LNCaP clone FGC (cell line): ENCODE results near the gene PACRGL.
"Not testable (repeated sequence)": the region's sequence is repeated elsewhere in the genome, so short reads cannot be mapped to it uniquely, and the experiment has no call there.

ENCODE experiments used
- DNase-seq: peaks from one replicate; pipeline ENCODE4 v3.0.0-alpha.2; 2011; ENCODE audit warnings: low read depth
- H3K4me3 ChIP-seq: 2 replicates; pipeline ENCODE4 v1.5.1; 2011; ENCODE audit warnings: mild to moderate bottlenecking, low read depth, low read length, control low read depth
- TF ChIP-seq, protein P1 (sequence below): IDR thresholded peaks from 2 replicates; pipeline ENCODE4 v1.5.1; 2012; ENCODE audit warnings: mild to moderate bottlenecking; ENCODE audit not compliant: control insufficient read depth, insufficient read depth; ENCODE audit errors: extremely low read depth

The PACRGL gene

DNA sequence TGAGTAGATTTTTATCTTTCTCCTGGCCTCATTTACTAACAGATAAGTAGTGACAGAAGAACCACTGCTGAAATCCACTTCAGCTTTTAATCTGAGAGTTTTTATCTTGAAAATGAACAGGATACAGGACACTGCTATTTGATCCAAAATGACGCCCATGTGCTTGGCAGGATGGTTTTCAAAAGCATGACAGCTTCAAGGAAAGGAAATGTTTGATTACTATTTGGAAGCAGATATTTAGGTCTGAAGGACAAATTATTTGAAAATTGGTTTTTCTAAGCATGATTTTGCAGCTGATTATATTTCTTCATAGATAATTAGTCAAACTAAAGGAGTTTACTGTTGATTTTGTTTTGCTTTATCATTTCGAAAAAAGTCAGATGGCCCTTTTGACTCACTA is 11.1 kb downstream of the PACRGL start:
- DNase-seq, result no peak
- no peak overlapping the region for H3K4me3 ChIP-seq
- TF ChIP-seq, protein P1, sequence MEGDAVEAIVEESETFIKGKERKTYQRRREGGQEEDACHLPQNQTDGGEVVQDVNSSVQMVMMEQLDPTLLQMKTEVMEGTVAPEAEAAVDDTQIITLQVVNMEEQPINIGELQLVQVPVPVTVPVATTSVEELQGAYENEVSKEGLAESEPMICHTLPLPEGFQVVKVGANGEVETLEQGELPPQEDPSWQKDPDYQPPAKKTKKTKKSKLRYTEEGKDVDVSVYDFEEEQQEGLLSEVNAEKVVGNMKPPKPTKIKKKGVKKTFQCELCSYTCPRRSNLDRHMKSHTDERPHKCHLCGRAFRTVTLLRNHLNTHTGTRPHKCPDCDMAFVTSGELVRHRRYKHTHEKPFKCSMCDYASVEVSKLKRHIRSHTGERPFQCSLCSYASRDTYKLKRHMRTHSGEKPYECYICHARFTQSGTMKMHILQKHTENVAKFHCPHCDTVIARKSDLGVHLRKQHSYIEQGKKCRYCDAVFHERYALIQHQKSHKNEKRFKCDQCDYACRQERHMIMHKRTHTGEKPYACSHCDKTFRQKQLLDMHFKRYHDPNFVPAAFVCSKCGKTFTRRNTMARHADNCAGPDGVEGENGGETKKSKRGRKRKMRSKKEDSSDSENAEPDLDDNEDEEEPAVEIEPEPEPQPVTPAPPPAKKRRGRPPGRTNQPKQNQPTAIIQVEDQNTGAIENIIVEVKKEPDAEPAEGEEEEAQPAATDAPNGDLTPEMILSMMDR, result no peak

DNA sequence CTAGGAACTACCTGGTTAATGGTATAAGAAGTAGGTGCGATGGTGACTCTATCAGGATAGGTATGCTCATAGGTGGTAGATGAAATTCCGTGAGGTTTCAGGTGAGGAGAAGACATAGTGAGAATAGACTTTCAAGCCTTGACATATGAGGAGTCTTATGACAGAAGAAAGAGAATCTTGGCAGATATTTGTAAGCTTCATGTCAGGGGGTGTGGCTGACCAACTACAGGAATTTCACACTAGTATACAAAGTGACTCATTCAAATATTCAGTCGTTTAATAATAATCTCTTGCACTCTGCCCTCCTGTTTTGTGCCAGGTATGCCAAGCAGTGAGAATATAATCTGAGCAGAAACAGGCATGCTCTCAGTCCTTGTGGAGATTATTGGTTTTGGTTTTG is 22.8 kb downstream of the PACRGL start:
- no peak for DNase-seq
- TF ChIP-seq, protein P1, result no peak
- no peak overlapping the region for H3K4me3 ChIP-seq

DNA sequence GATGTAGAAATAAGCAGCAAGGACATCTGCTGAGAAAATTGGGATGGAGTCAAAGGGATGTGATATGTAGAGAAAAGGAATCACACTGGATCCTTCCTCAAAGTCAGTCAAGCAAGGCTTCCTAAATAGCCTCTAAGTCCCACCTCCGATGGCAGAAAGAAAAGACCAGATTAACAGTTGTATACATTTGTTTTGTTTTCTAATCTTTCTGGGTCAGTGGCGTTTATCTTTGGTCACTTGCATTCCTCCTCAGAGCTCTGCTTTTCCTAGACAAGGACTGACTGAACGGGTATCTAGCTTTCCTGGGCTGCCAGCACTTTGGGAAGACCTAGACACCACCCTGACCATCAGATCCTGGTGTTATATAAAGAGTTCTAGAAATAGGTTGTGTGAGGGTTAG is 23.2 kb downstream of the PACRGL start:
- H3K4me3 ChIP-seq, result no peak overlapping the region
- no peak for DNase-seq
- TF ChIP-seq, protein P1, result no peak

DNA sequence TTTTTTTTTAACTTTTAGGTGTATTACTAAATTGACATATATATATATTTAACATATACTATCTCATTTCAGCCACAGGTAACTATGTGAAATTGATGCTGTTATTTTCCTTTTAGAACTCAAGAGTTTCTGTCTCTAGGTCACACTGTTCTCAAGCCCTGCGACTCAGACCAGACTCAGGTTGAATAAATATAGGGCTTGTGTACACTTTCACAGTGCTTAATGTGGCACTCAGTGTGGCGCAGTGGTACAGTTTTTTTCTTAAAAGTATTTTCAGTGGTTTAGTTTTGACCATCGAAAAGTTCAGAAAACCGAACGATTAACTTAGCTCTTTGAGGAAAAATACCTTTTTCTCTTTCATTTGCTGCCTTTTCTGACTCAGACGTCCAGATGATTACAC is 24.7 kb downstream of the PACRGL start:
- H3K4me3 ChIP-seq, result no peak overlapping the region
- DNase-seq, result no peak
- TF ChIP-seq, protein P1, result no peak

DNA sequence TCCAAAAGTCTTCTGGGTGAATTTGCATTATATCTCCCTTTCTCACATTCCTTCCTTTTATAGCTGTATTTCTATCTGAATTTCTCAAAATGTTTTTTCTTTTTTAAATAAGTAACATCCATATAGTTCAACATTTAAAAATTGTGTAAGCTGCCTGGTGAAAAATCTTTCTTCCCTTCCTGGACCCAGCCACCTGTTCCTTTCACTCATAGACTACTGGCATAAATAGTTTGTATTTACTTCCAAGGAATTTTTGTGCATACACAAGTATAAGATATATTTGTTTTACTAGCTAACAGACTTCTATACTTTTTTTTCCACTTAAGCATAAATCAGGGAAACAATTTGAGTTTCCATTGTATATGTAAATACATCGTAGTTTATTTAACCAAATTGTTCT is 35.7 kb downstream of the PACRGL start:
- TF ChIP-seq, protein P1, result no peak
- DNase-seq, result no peak
- no peak overlapping the region for H3K4me3 ChIP-seq

DNA sequence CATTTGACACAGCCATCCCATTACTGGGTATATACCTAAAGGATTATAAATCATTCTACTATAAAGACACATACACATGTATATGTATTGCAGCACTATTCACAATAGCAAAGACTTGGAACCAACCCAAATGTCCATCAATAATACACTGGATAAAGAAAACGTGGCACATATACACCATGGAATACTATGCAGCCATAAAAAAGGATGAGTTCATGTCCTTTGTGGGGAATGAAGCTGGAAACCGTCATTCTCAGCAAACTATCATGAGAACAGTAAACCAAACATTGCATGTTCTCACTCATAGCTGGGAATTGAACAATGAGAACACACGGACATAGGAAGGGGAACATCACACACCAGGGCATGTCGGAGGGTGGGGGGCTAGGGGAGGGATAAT is 45.7 kb downstream of the PACRGL start:
- H3K4me3 ChIP-seq, DNase-seq: not testable (repeated sequence)

DNA sequence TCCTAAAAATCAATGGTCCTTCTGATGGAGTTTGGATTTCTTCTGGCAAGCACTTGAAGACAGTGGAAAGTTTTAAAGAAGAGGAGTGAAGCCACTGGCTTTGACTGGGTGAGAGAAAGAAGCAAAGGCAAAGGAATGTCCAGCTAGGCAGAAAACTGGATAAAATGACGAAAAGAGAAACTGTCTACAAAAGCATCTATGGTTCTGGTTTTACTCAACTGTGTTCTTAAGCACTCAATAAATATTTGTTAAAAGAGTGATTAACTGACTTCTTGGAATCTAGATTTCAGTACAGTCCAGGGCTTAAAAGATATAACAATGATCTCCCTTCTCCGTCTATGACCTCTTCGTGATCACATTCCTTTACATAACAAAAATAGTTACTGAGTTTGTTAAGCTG is 52.4 kb downstream of the PACRGL start:
- no peak for DNase-seq
- H3K4me3 ChIP-seq, result no peak overlapping the region
- TF ChIP-seq, protein P1, result no peak

DNA sequence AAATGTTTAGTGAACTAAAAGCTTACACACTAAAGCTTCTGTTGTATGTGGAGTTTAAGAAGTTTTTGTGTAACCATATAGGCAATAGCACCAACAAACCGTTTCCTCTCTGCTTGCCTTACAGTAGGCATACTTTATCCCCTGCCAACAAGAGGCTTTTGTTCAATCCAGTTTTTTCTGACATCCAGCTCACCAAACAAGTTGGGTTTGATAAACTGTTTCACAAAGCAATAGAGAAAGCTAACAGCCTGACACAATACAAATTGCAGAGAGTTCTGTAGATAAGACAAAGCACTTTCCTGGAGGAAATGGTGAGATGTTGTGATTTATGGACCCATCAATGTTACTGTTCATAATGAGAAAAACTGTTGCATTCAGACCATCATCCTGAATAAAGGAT is 53.8 kb downstream of the PACRGL start:
- TF ChIP-seq, protein P1, result no peak
- H3K4me3 ChIP-seq, result no peak overlapping the region
- no peak for DNase-seq
